ENCODE measurements around the gene YTHDF1. TPM values are rescaled to one million over a fixed set of nuclear protein-coding genes. Genes with fewer than 3 reads are reported as not detected.

Gene YTHDF1
- total RNA-seq, 1 experiment from 2014 or later, result 85.4 TPM

- no peak overlapping the region for H2AK5ac ChIP-seq (ENCODE audit: insufficient read length, low read length)
- no peak overlapping the region for H4K91ac ChIP-seq (ENCODE audit: insufficient read length, low read depth, low read length)
- H3K79me1 ChIP-seq (ENCODE audit: insufficient read depth, low read depth, low read length, poor library complexity, severe bottlenecking), result no peaks in the 10 kb centered on the region
- no peak for DNase-seq
- no peak overlapping the region for H2BK120ac ChIP-seq (ENCODE audit: low read depth, low read length, poor library complexity, severe bottlenecking)
- no peak overlapping the region for H3K4ac ChIP-seq (ENCODE audit: low read depth, low read length)
- H3K14ac ChIP-seq (ENCODE audit: insufficient read depth, low read length), result no peak overlapping the region
- no peaks in the 10 kb centered on the region for H3K4me1 Mint-ChIP-seq
- WGBS (ENCODE audit: extremely low coverage, insufficient read length, low lambda C conversion rate), result no CpG with 5 or more reads among the region's 11 CpGs
- TF ChIP-seq CTCF (conservative IDR thresholded peaks at IDR 0.05), result no peak
- H3K36me3 Mint-ChIP-seq (ENCODE audit: insufficient read depth in 1 of 3, low read depth in 3 of 3), result no peaks in the 10 kb centered on the region; a peak in 1 of 7 replicates
- no peak overlapping the region for H3K9ac ChIP-seq (ENCODE audit: extremely low read depth, insufficient read length, low read length)
- no peak overlapping the region for H3K18ac ChIP-seq (ENCODE audit: insufficient read length, low read depth, low read length)
- H4K20me1 ChIP-seq (ENCODE audit: control insufficient read depth, insufficient read depth, insufficient read length), result no peaks in the 10 kb centered on the region
- no peak overlapping the region for H2AFZ ChIP-seq (ENCODE audit: low read length)
- no peak overlapping the region for H2BK15ac ChIP-seq (ENCODE audit: low read depth, low read length)
- H4K5ac ChIP-seq (ENCODE audit: insufficient read length, low read depth, low read length), result no peak overlapping the region
- no peak overlapping the region for H2BK5ac ChIP-seq (ENCODE audit: insufficient read length, low read length)
- H3K4me1 ChIP-seq (ENCODE audit: insufficient read depth, low read length), result no peaks in the 10 kb centered on the region
- no peak overlapping the region for H3K23ac ChIP-seq (ENCODE audit: insufficient read length, low read depth, low read length)
- peaks cover 3% of the 10 kb centered on the region; the same call in 1 of the 2 replicates for H3K27me3 Mint-ChIP-seq (ENCODE audit: low read depth)
- no peaks in the 10 kb centered on the region for H3K79me2 ChIP-seq (ENCODE audit: insufficient read depth, low read length)
- H4K8ac ChIP-seq (replicated peaks; ENCODE audit: insufficient read length, low read depth, low read length), result no peak overlapping the region
- no peak overlapping the region for H3K27ac ChIP-seq (ENCODE audit: insufficient read length, low read depth, low read length)
- H3K9me3 Mint-ChIP-seq, result no peaks in the 10 kb centered on the region
- no peak overlapping the region for H3K4me3 Mint-ChIP-seq
- no peak overlapping the region for H2BK12ac ChIP-seq (ENCODE audit: insufficient read length, low read depth, low read length)
- no peaks in the 10 kb centered on the region for H3K27me3 ChIP-seq (ENCODE audit: insufficient read depth, low read length)
- H3K27ac Mint-ChIP-seq, result no peak overlapping the region
- H3K23me2 ChIP-seq (ENCODE audit: insufficient read length, low read depth, low read length, poor library complexity, severe bottlenecking), result no peaks in the 10 kb centered on the region
- H3T11ph ChIP-seq (ENCODE audit: low read length), result no peak overlapping the region
- H3K9me3 ChIP-seq (ENCODE audit: control insufficient read depth, low read depth, low read length), result no peaks in the 10 kb centered on the region
- H3K4me2 ChIP-seq (ENCODE audit: insufficient read depth, insufficient read length, low read length), result no peak overlapping the region
- H2BK20ac ChIP-seq (ENCODE audit: low read depth, low read length, poor library complexity, severe bottlenecking), result no peak overlapping the region
- H3K56ac ChIP-seq (ENCODE audit: insufficient read length, low read depth, low read length), result no peak overlapping the region
Measured at GRCh38 chr20:63241272-63241671, 25.3 kb upstream of the YTHDF1 start.
